Brain microvascular endothelial cell (primary cell): ENCODE results near the gene CXCL3.
A peak's percentile ranks its signal among the peaks of the same experiment; 100 is the strongest.

ENCODE experiments used
- DNase-seq: peaks from one replicate; pipeline ENCODE4 v3.0.0-alpha.2; 2020
- H3K27ac ChIP-seq: fragments of 250-450 bp; sonication (Bioruptor Pico); 2 replicates; pipeline ENCODE4 v1.5.1; 2020; ENCODE audit warnings: mild to moderate bottlenecking, moderate library complexity
- H3K27me3 ChIP-seq: fragments of 250-450 bp; sonication (Bioruptor Pico); replicated peaks from 2 replicates; pipeline ENCODE4 v1.5.1; 2020; ENCODE audit warnings: mild to moderate bottlenecking
- H3K36me3 ChIP-seq: fragments of 250-450 bp; sonication (Bioruptor Pico); replicated peaks from 2 replicates; pipeline ENCODE4 v1.5.1; 2020; ENCODE audit warnings: mild to moderate bottlenecking
- H3K4me3 ChIP-seq: 2 replicates; pipeline ENCODE4 v1.5.1; 2011; ENCODE audit warnings: low read depth, mild to moderate bottlenecking, control low read depth, low read length, moderate library complexity
- CTCF ChIP-seq: IDR thresholded peaks from 2 replicates; pipeline ENCODE4 v1.5.1; 2011; ENCODE audit warnings: low read depth, mild to moderate bottlenecking, moderate library complexity, low read length, control low read depth, inconsistent platforms; ENCODE audit errors: missing control alignments
- in situ Hi-C: cut with HindIII; loops from 2 replicates; pipeline ENCODE4 v1.10.0; 2017; ENCODE audit warnings: low sequenced_read_pairs, low pct_ligation_motif_present

Gene CXCL3

GRCh38 chr4:74058048-74058651, 19.7 kb upstream of the CXCL3 start:
- H3K27me3 ChIP-seq: no peaks in the 10 kb centered on the region
- in situ Hi-C loops: no loop called here
- no peak for DNase-seq
- no peaks in the 10 kb centered on the region for H3K36me3 ChIP-seq
- no peak overlapping the region for H3K4me3 ChIP-seq
- no peak for TF ChIP-seq CTCF
- no peak overlapping the region for H3K27ac ChIP-seq

GRCh38 chr4:74057588-74057987, 19.1 kb upstream of the CXCL3 start:
- Histone ChIP-seq H3K36me3 (no peaks in the 10 kb centered on the region), H3K27ac (peak overlapping the region; percentile 28), H3K27me3 (no peaks in the 10 kb centered on the region), H3K4me3 (no peak overlapping the region)
- no peak for TF ChIP-seq CTCF
- in situ Hi-C loops: no loop called here
- DNase-seq: no peak

GRCh38 chr4:74056858-74057562, 18.5 kb upstream of the CXCL3 start:
- Histone ChIP-seq H3K27ac (peak overlapping the region; percentile 28), H3K27me3 (no peaks in the 10 kb centered on the region), H3K36me3 (no peaks in the 10 kb centered on the region), H3K4me3 (no peak overlapping the region)
- DNase-seq: peak; percentile 13
- TF ChIP-seq CTCF: no peak
- in situ Hi-C loops: no loop called here

- no peaks in the 10 kb centered on the region for H3K36me3 ChIP-seq
- peak; percentile 29 for TF ChIP-seq CTCF
- H3K4me3 ChIP-seq: no peak overlapping the region
- peak; percentile 31 for DNase-seq
- in situ Hi-C loops: no loop called here
- H3K27ac ChIP-seq: peak overlapping the region; percentile 28
- no peaks in the 10 kb centered on the region for H3K27me3 ChIP-seq
Measured at GRCh38 chr4:74056114-74056857, 17.8 kb upstream of the CXCL3 start.

GRCh38 chr4:74055498-74055897, 17.0 kb upstream of the CXCL3 start:
- Histone ChIP-seq H3K36me3 (no peaks in the 10 kb centered on the region), H3K4me3 (no peak overlapping the region), H3K27me3 (no peaks in the 10 kb centered on the region), H3K27ac (no peak overlapping the region)
- no peak for DNase-seq
- in situ Hi-C loops: no loop called here
- no peak for TF ChIP-seq CTCF
